PC-3 (cell line): Measurements from ENCODE around the gene PCSK1N.

Experiments
- EZH2 ChIP-seq: fragments of 300-600 bp; sonication (generic); IDR thresholded peaks from one replicate; pipeline ENCODE4 v1.6.1; 2017; ENCODE audit warnings: antibody characterized with exemption, mild to moderate bottlenecking, low read length; ENCODE audit not compliant: unreplicated experiment
- TF ChIP-seq, protein P1 (sequence below): fragments of 300-600 bp; sonication (generic); conservative IDR thresholded peaks from 2 replicates; pipeline ENCODE4 v1.5.1; 2017; ENCODE audit warnings: antibody characterized with exemption, low read depth, mild to moderate bottlenecking, low read length

DNA sequence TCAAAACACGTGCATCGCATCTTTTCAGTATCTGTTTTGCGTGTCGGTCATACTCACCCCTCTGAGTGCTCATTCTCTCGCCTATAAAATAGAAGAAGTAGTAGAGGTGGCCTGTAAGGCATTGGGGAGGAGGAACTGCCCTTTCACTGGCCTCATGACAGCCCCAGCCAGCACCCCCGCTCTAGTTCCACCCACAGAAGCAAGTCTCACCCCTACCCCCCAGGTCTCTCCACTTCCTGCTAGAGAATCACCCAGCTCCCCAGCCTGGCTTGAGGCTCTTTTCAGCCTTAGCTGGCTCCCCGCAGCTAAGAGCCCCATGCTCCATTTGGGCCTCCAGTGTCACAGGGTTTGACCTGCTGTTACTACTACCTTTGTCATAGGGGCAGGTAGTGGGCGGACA is 21.8 kb downstream of the PCSK1N start:
- TF ChIP-seq, protein P1, sequence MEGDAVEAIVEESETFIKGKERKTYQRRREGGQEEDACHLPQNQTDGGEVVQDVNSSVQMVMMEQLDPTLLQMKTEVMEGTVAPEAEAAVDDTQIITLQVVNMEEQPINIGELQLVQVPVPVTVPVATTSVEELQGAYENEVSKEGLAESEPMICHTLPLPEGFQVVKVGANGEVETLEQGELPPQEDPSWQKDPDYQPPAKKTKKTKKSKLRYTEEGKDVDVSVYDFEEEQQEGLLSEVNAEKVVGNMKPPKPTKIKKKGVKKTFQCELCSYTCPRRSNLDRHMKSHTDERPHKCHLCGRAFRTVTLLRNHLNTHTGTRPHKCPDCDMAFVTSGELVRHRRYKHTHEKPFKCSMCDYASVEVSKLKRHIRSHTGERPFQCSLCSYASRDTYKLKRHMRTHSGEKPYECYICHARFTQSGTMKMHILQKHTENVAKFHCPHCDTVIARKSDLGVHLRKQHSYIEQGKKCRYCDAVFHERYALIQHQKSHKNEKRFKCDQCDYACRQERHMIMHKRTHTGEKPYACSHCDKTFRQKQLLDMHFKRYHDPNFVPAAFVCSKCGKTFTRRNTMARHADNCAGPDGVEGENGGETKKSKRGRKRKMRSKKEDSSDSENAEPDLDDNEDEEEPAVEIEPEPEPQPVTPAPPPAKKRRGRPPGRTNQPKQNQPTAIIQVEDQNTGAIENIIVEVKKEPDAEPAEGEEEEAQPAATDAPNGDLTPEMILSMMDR: no peak
- no peak for TF ChIP-seq EZH2
